WTC11 (cell line): Measurements from ENCODE around the gene CEP68. TPM values are rescaled to one million over a fixed set of nuclear protein-coding genes. Genes with fewer than 3 reads are reported as not detected.
A peak's percentile ranks its signal among the peaks of the same experiment; 100 is the strongest.
"Not testable (repeated sequence)": the region's sequence is repeated elsewhere in the genome, so short reads cannot be mapped to it uniquely, and the experiment has no call there.

Experiments used
- ATAC-seq: fragments of 200-7000 bp; cut with Tn5 transposase; 2 replicates; pipeline ENCODE4 v1.10.0; 2021; ENCODE audit warnings: mild to moderate bottlenecking, moderate library complexity
- CTCF ChIA-PET: fragments of 300-600 bp; sonication (Branson Sonifier 250); formaldehyde crosslinking; loops from one replicate; lab custom pipeline; 2021; ENCODE audit warnings: antibody characterized with exemption; lab: Charles Lee
- POLR2A ChIA-PET: fragments of 350-600 bp; sonication (Branson Sonifier 250); formaldehyde crosslinking; loops from one replicate; lab custom pipeline; 2021; ENCODE audit warnings: antibody characterized with exemption; lab: Charles Lee
- DNase-seq: peaks from one replicate; pipeline ENCODE4 v3.0.0; 2021; ENCODE audit warnings: low spot score
- H3K27ac Mint-ChIP-seq: 2 replicates; pipeline ENCODE4 v1.8.0; 2021; ENCODE audit warnings: mixed read lengths
- H3K27me3 Mint-ChIP-seq: 2 replicates; pipeline ENCODE4 v1.8.0; 2021; ENCODE audit warnings: low read depth, mild to moderate bottlenecking, moderate library complexity, mixed read lengths
- H3K36me3 Mint-ChIP-seq: 2 replicates; pipeline ENCODE4 v1.8.0; 2021; ENCODE audit warnings: mixed read lengths
- H3K4me1 Mint-ChIP-seq: 2 replicates; pipeline ENCODE4 v1.8.0; 2022; ENCODE audit warnings: mixed read lengths
- H3K4me3 Mint-ChIP-seq: 2 replicates; pipeline ENCODE4 v1.8.0; 2021; ENCODE audit warnings: mild to moderate bottlenecking, moderate library complexity, mixed read lengths
- H3K9me3 Mint-ChIP-seq: 2 replicates; pipeline ENCODE4 v1.8.0; 2021; ENCODE audit warnings: mixed read lengths
- FOXJ3 ChIP-seq: sonication (generic); formaldehyde crosslinking; IDR thresholded peaks from 2 replicates; pipeline ENCODE4 v1.9.0; 2021; ENCODE audit warnings: missing genetic modification reagents, mild to moderate bottlenecking, borderline replicate concordance
- GABPB1 ChIP-seq: sonication (generic); formaldehyde crosslinking; IDR thresholded peaks from 2 replicates; pipeline ENCODE4 v1.8.1; 2023; ENCODE audit warnings: mild to moderate bottlenecking, missing genetic modification reagents
- JUN ChIP-seq: sonication (generic); formaldehyde crosslinking; IDR thresholded peaks from 2 replicates; pipeline ENCODE4 v1.8.0; 2023; ENCODE audit warnings: mild to moderate bottlenecking, missing genetic modification reagents
- SP1 ChIP-seq: sonication (generic); formaldehyde crosslinking; conservative IDR thresholded peaks from 2 replicates; pipeline ENCODE4 v1.8.1; 2022; ENCODE audit warnings: missing genetic modification reagents
- ZNF121 ChIP-seq: sonication (generic); formaldehyde crosslinking; IDR thresholded peaks from 2 replicates; pipeline ENCODE4 v1.8.0; 2023; ENCODE audit warnings: missing genetic modification reagents
- ZNF219 ChIP-seq: sonication (generic); formaldehyde crosslinking; IDR thresholded peaks from 2 replicates; pipeline ENCODE4 v1.8.0; 2023; ENCODE audit warnings: missing genetic modification reagents, mild to moderate bottlenecking, borderline replicate concordance
- ZNF317 ChIP-seq: sonication (generic); formaldehyde crosslinking; IDR thresholded peaks from 2 replicates; pipeline ENCODE4 v1.8.1; 2023; ENCODE audit warnings: low read depth, mild to moderate bottlenecking, moderate library complexity, missing genetic modification reagents, borderline replicate concordance
- total RNA-seq: library from RNA; stranded (reverse); gene quantifications from 3 replicates; pipeline ENCODE4 v1.2.3, GENCODE V29; 2021
- TF ChIP-seq, protein P1 (sequence below): fragments of 250-450 bp; sonication (Bioruptor Pico); IDR thresholded peaks from 2 replicates; pipeline ENCODE4 v1.9.0; 2021; ENCODE audit warnings: mild to moderate bottlenecking
- TF ChIP-seq, protein P2 (sequence below): sonication (generic); formaldehyde crosslinking; IDR thresholded peaks from 2 replicates; pipeline ENCODE4 v1.8.0; 2023; ENCODE audit warnings: missing genetic modification reagents, mild to moderate bottlenecking, borderline replicate concordance
- TF ChIP-seq, protein P3 (sequence below): sonication (generic); formaldehyde crosslinking; IDR thresholded peaks from 2 replicates; pipeline ENCODE4 v1.8.1; 2023; ENCODE audit warnings: mild to moderate bottlenecking, missing genetic modification reagents
- TF ChIP-seq, protein P4 (sequence below): fragments of 250-450 bp; sonication (Bioruptor Pico); conservative IDR thresholded peaks from 2 replicates; pipeline ENCODE4 v1.9.0; 2021; ENCODE audit warnings: mild to moderate bottlenecking

CEP68 gene
- total RNA-seq, 1 experiment from 2014 or later, result 16.7 TPM

DNA sequence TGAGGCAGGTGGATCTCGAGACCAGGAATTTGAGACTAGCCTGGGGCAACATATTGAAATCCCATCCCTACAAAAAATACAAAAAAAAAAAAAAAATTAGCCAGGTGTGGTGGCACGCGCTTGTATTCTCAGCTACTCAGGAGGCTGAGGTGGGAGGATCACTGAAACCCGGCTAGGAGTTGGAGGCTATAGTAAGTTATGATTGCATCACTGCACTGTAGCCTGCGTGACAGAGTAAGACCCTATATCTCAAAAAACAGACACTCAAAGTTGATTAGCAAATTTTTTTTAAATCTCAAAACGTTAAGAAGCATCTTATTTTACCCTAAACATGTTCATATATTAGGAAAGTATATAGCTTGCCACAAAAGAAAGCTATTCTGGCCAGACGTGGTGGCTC is 66.1 kb downstream of the CEP68 start (continued):
- TF ChIP-seq, protein P1, sequence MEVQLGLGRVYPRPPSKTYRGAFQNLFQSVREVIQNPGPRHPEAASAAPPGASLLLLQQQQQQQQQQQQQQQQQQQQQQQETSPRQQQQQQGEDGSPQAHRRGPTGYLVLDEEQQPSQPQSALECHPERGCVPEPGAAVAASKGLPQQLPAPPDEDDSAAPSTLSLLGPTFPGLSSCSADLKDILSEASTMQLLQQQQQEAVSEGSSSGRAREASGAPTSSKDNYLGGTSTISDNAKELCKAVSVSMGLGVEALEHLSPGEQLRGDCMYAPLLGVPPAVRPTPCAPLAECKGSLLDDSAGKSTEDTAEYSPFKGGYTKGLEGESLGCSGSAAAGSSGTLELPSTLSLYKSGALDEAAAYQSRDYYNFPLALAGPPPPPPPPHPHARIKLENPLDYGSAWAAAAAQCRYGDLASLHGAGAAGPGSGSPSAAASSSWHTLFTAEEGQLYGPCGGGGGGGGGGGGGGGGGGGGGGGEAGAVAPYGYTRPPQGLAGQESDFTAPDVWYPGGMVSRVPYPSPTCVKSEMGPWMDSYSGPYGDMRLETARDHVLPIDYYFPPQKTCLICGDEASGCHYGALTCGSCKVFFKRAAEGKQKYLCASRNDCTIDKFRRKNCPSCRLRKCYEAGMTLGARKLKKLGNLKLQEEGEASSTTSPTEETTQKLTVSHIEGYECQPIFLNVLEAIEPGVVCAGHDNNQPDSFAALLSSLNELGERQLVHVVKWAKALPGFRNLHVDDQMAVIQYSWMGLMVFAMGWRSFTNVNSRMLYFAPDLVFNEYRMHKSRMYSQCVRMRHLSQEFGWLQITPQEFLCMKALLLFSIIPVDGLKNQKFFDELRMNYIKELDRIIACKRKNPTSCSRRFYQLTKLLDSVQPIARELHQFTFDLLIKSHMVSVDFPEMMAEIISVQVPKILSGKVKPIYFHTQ (CRISPR knock-in tag), result no peak
- TF ChIP-seq SP1 (CRISPR knock-in tag), result no peak
- TF ChIP-seq ZNF121 (CRISPR knock-in tag), result no peak
- TF ChIP-seq JUN (CRISPR knock-in tag), result no peak

DNA sequence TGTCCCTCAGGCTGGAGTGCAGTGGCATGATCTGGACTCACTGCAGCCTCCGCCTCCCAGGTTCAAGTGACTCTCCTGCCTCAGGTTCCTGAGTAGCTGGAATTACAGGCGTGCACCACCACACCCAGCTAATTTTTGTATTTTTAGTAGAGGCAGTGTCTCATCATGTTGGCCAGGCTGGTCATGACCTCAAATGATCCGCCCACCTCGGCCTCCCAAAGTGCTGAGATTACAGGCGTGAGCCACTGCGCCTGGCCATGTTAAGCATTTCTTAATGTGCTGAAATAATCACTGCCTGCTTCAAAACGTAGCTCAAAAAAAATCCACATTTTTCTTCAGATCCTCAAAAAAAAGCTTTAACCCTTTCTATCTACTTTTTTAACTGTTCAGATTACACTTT is 69.2 kb downstream of the CEP68 start:
- H3K4me1 Mint-ChIP-seq, result peaks cover 40% of the 10 kb centered on the region
- ChIA-PET POLR2A (interaction anchor here (0.7 kb wide), 3 partner anchors 20 to 1010 kb away, joined by 3 to 4 read pairs (median 3); no protein-coding TSS in a partner anchor), CTCF (interaction anchor here (0.7 to 1.1 kb wide), 2 partner anchors 62 to 1588 kb away, joined by 3 to 4 read pairs; no protein-coding TSS in a partner anchor)
- not testable (repeated sequence) for H3K27me3 Mint-ChIP-seq, DNase-seq, ATAC-seq, H3K27ac Mint-ChIP-seq, H3K4me3 Mint-ChIP-seq, H3K36me3 Mint-ChIP-seq, H3K9me3 Mint-ChIP-seq

DNA sequence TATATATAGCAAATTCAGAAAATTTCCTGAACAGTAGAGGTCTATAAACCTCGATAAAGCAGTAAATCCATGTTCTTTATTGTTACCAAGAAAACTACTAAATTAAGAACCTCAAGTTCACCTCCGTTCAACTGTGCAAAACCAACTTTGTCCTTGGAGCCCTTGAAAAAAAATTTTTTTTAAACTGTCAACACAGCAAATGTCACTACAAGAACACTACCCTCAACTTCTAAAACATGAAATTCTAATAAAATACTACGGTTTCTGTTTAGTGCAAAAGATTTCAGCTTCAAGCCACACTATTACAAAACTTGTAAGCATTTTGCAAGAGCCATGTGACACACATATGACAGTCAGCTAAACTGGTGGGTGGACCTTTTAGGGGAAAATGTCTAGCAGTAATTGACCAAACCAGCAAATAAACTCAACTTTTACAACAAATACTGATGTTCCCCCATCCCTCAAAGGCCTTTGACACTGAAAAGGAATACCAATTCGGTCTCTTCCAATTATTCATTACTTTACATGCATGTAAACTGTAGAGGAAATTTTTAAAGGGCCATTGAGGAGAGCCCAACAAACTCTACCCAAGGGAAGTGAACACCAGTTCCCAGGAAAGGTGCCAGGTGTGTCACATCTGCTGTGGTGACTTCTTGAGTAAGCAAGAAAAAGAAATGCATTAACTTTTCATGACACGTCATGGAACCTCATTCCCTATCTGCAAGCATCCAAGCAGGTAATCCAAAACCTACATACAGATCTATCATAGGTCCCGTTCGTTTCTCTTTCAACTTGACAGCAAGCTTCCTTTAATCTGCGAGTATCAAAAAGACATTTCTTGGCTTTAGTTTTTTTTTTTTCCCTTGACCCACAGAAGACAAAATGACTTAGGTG is 72.3 kb downstream of the CEP68 start:
- DNase-seq (no peak), ATAC-seq (no peak)
- peak overlapping the region; percentile 100 for H3K4me3 Mint-ChIP-seq
- POLR2A ChIA-PET, result interaction anchor here (0.7 to 2.0 kb wide), 3 partner anchors 10 to 73 kb away, joined by 3 to 15 read pairs (median 4); partner anchors contain the start of gene CEP68
- TF ChIP-seq GABPB1 (CRISPR knock-in tag) (0 out of 2 replicates have a peak, but pooled peaks have one; percentile 19), FOXJ3 (CRISPR knock-in tag) (no peak)
- H3K36me3 Mint-ChIP-seq, result peaks cover 2% of the 10 kb centered on the region; the same call in 1 of the 2 replicates
- H3K27me3 Mint-ChIP-seq, result no peaks in the 10 kb centered on the region
- CTCF ChIA-PET, result interaction anchor here (1.2 to 3.0 kb wide), 4 partner anchors 57 to 72 kb away, joined by 3 to 15 read pairs (median 12); partner anchors contain the start of gene CEP68
- H3K27ac Mint-ChIP-seq, result no peak overlapping the region
- no peaks in the 10 kb centered on the region for H3K9me3 Mint-ChIP-seq
- H3K4me1 Mint-ChIP-seq, result peaks cover 46% of the 10 kb centered on the region

DNA sequence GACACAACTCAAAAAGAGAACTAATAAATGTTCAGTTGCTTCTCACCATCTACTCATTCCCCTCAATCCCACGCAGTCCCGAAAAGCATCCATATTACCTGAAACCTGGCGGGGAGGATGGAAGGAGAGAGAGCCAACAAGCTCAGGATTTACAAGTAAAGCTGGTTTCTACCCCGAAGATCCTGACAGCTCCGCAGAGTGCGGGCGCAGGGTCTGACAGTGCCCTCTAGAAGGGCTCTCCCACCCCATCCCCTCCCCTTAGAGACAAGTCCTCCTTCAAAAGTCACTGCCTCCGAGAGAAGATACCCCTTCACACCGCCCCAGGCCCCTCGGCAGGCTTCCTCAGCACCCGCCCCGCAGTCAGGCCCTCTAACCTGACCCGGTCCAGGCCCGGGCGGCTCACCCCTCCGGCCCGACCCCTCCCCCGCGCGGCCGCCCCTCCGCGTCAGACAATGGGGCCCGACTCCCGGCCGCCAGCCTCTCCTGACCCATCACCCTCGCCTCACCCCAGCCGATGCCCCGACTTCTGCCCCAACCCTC is 73.1 kb downstream of the CEP68 start:
- POLR2A ChIA-PET, result interaction anchor here (0.5 to 2.0 kb wide), 11 partner anchors 9 to 475 kb away, joined by 3 to 15 read pairs (median 3); partner anchors contain the start of genes ACTR2, CEP68 and SERTAD2
- ATAC-seq, result peak; percentile 2
- peak; percentile 44 for DNase-seq

More for the DNA sequence above, 73.1 kb downstream of the CEP68 start:
- CTCF ChIA-PET, result interaction anchor here (0.5 to 3.0 kb wide), 23 partner anchors 9 to 343 kb away, joined by 3 to 20 read pairs (median 5); partner anchors contain the start of genes ACTR2 and CEP68
- Mint-ChIP-seq H3K27ac (peak overlapping the region; percentile 99), H3K4me1 (peaks cover 46% of the 10 kb centered on the region), H3K36me3 (peaks cover 2% of the 10 kb centered on the region; the same call in 1 of the 2 replicates), H3K27me3 (no peaks in the 10 kb centered on the region), H3K9me3 (no peaks in the 10 kb centered on the region), H3K4me3 (peak overlapping the region; percentile 100)
- no peak for TF ChIP-seq ZNF219 (CRISPR knock-in tag)
- TF ChIP-seq GABPB1 (CRISPR knock-in tag), result no peak
- no peak for TF ChIP-seq ZNF317
- TF ChIP-seq, protein P2, sequence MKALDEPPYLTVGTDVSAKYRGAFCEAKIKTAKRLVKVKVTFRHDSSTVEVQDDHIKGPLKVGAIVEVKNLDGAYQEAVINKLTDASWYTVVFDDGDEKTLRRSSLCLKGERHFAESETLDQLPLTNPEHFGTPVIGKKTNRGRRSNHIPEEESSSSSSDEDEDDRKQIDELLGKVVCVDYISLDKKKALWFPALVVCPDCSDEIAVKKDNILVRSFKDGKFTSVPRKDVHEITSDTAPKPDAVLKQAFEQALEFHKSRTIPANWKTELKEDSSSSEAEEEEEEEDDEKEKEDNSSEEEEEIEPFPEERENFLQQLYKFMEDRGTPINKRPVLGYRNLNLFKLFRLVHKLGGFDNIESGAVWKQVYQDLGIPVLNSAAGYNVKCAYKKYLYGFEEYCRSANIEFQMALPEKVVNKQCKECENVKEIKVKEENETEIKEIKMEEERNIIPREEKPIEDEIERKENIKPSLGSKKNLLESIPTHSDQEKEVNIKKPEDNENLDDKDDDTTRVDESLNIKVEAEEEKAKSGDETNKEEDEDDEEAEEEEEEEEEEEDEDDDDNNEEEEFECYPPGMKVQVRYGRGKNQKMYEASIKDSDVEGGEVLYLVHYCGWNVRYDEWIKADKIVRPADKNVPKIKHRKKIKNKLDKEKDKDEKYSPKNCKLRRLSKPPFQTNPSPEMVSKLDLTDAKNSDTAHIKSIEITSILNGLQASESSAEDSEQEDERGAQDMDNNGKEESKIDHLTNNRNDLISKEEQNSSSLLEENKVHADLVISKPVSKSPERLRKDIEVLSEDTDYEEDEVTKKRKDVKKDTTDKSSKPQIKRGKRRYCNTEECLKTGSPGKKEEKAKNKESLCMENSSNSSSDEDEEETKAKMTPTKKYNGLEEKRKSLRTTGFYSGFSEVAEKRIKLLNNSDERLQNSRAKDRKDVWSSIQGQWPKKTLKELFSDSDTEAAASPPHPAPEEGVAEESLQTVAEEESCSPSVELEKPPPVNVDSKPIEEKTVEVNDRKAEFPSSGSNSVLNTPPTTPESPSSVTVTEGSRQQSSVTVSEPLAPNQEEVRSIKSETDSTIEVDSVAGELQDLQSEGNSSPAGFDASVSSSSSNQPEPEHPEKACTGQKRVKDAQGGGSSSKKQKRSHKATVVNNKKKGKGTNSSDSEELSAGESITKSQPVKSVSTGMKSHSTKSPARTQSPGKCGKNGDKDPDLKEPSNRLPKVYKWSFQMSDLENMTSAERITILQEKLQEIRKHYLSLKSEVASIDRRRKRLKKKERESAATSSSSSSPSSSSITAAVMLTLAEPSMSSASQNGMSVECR (CRISPR knock-in tag), result 0 out of 2 replicates have a peak, but pooled peaks have one; percentile 18
- TF ChIP-seq, protein P3, sequence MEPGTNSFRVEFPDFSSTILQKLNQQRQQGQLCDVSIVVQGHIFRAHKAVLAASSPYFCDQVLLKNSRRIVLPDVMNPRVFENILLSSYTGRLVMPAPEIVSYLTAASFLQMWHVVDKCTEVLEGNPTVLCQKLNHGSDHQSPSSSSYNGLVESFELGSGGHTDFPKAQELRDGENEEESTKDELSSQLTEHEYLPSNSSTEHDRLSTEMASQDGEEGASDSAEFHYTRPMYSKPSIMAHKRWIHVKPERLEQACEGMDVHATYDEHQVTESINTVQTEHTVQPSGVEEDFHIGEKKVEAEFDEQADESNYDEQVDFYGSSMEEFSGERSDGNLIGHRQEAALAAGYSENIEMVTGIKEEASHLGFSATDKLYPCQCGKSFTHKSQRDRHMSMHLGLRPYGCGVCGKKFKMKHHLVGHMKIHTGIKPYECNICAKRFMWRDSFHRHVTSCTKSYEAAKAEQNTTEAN (CRISPR knock-in tag), result no peak
- TF ChIP-seq, protein P4, sequence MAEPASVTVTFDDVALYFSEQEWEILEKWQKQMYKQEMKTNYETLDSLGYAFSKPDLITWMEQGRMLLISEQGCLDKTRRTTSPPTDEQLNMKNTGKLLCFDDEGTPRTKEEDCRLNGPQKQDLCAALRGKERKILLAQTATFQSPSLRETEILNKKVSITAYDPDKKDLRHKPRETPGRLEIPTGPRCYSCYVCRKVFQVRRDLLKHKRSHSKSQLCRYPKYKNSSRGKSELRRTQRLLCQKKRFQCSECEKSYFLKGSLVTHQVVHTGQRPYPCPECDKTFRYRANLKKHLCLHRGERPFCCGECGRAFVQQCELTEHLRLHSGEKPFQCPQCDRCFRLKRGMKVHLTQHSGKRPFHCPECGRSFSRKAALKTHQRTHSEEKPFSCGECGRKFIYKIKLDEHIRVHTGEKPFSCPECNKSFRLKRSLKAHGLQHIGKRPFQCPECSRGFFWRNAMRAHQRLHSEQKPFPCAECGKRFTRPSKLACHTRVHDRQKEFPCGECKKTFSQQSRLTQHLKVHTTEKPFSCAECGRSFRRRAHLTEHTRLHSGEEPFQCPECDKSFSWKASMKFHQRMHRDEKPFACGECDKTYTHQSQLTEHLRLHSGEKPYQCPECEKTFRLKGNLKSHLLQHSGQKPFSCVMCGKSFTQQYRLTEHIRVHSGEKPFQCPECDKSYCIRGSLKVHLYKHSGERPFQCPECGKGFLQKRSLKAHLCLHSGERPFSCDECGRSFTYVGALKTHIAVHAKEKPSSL (CRISPR knock-in tag), result no peak
